HG03196 (cell line): Measurements from ENCODE around the gene SHC4.
"Not testable (repeated sequence)": the region's sequence is repeated elsewhere in the genome, so short reads cannot be mapped to it uniquely, and the experiment has no call there.

Experiments
- ATAC-seq: cut with Tn5 transposase; IDR thresholded peaks from one replicate; pipeline ENCODE4 v1.9.1; 2021; ENCODE audit not compliant: unreplicated experiment

The SHC4 gene

GRCh38 chr15:48855501-48856440 is 107.9 kb downstream of the SHC4 start:
- ATAC-seq, result no peak

GRCh38 chr15:48854434-48854833 is 109.3 kb downstream of the SHC4 start:
- ATAC-seq, result not testable (repeated sequence)

- no peak for ATAC-seq
These were observed 111.8 kb downstream of the SHC4 start for GRCh38 chr15:48851956-48852355.

- ATAC-seq, result no peak
These were observed 113.1 kb downstream of the SHC4 start for GRCh38 chr15:48850648-48851047.

- no peak for ATAC-seq
These were observed 118.6 kb downstream of the SHC4 start for GRCh38 chr15:48845123-48845522.

GRCh38 chr15:48842501-48842900 is 121.2 kb downstream of the SHC4 start:
- no peak for ATAC-seq

GRCh38 chr15:48834756-48835155 is 129.0 kb downstream of the SHC4 start:
- ATAC-seq, result no peak

GRCh38 chr15:48833526-48834239 is 130.0 kb downstream of the SHC4 start:
- no peak for ATAC-seq

GRCh38 chr15:48832648-48833047 is 131.1 kb downstream of the SHC4 start:
- ATAC-seq, result no peak

GRCh38 chr15:48828906-48829305 is 134.8 kb downstream of the SHC4 start:
- ATAC-seq, result no peak

- ATAC-seq, result no peak
These were observed 135.2 kb downstream of the SHC4 start for GRCh38 chr15:48828471-48828870.

- no peak for ATAC-seq
These were observed 138.6 kb downstream of the SHC4 start for GRCh38 chr15:48825075-48825474.

- no peak for ATAC-seq
These were observed 140.0 kb downstream of the SHC4 start for GRCh38 chr15:48823706-48824105.

- ATAC-seq, result no peak
These were observed 140.5 kb downstream of the SHC4 start for GRCh38 chr15:48823237-48823636.

- ATAC-seq, result no peak
These were observed 149.4 kb downstream of the SHC4 start for GRCh38 chr15:48814286-48814685.

GRCh38 chr15:48811325-48811958 is 152.3 kb downstream of the SHC4 start:
- ATAC-seq, result no peak

GRCh38 chr15:48810414-48811324 is 153.1 kb downstream of the SHC4 start, which contains the start of gene CEP152:
Gene CEP152, minus strand, starts transcription at chr15:48811069. Its CDS starts 5,420 bp downstream, at chr15:48805649.
- peak; percentile 96 for ATAC-seq

GRCh38 chr15:48806151-48806550 is 157.6 kb downstream of the SHC4 start:
- ATAC-seq, result no peak

GRCh38 chr15:48805591-48805990 is 158.1 kb downstream of the SHC4 start:
- ATAC-seq, result no peak

- ATAC-seq, result no peak
These were observed 159.8 kb downstream of the SHC4 start for GRCh38 chr15:48803877-48804276.
